Measurements from ENCODE around the gene SHPK. TPM values are rescaled to one million over a fixed set of nuclear protein-coding genes. Genes with fewer than 3 reads are reported as not detected.

SHPK gene
- total RNA-seq, 1 donor from 2014 or later = 21.8 TPM

DNA sequence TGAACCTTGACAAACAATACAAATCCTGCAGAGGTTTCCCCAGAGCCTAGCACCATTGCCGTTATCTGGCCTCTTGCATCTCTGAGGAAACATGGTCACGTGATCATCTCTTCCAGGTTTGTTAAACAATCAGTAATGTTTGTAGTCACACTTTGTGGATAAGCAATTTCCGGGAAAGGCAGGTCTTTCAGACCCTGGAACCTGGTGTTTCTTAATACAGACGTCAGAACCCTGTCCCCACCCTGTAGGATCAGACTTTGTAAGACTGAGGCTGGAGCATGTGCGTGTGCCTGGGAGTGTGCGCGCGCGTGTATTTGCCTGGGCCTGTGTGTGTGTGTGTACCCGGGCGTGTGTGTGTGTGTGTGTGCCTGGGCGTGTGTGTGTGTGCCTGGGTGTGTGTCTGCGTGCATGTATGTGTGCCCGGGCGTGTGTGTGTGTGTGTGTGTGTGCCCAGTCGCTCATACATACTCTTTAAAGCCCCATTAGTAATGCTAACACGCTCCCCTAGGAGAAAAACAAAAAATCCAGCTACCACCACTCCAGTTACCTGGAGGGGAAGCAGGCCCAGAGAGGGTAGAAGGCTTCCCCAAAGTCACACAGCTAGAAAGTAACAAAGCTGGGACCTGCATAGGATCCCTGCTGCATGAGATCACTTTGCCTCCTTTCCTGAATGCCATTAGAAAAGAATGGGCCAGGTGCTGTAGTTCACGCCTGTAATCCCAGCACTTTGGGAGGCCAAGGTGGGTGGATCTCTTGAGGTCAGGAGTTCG lies 5.9 kb upstream of the SHPK start:
- H3K27ac Mint-ChIP-seq (ENCODE audit: unreplicated experiment) = no peak overlapping the region
- H3K27me3 Mint-ChIP-seq (ENCODE audit: low read depth) = no peaks in the 10 kb centered on the region
- no peak overlapping the region for H3K4me3 Mint-ChIP-seq
- no peaks in the 10 kb centered on the region for H3K36me3 Mint-ChIP-seq (ENCODE audit: low read depth)
- no peaks in the 10 kb centered on the region for H3K9me3 Mint-ChIP-seq
- no peak for DNase-seq (ENCODE audit: low read depth, low spot score)
- no peak for TF ChIP-seq CTCF (conservative IDR thresholded peaks at IDR 0.05)
- H3K4me1 Mint-ChIP-seq = peaks cover 18% of the 10 kb centered on the region

- no peaks in the 10 kb centered on the region for H3K27me3 Mint-ChIP-seq (ENCODE audit: low read depth)
- no peaks in the 10 kb centered on the region for H3K9me3 Mint-ChIP-seq
Measured at GRCh38 chr17:3641014-3641413, 5.0 kb upstream of the SHPK start.

DNA sequence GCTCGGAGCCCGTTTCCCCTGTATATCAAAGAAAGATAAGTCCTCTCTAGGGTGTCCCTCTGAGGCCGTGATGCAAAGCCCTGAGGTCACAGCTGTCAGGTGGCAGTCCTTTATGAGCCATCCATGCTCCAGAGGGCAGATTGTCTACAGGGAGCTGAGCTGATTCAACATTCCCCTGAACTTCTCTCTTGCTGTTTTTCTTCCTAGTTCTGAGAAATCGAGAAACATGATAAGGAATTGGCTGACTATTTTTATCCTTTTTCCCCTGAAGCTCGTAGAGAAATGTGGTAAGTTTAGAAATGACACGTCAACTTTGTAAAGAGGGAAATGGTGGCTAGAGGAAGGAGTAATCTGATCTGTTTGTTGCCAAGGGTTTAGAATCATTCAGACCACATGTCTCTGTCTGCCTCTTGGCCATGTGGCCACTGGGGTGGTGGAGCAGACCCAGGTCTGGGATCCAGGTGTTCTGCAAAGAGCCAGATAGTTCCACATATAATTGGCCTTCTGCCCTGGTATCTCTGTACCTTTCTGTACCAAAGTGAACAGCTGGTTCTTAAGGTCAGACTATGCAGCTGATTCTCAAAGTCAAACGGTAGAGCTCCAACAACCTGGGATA lies 4.0 kb upstream of the SHPK start:
- H3K4me1 Mint-ChIP-seq = peaks cover 18% of the 10 kb centered on the region
- no peaks in the 10 kb centered on the region for H3K36me3 Mint-ChIP-seq (ENCODE audit: low read depth)
- DNase-seq (ENCODE audit: low read depth, low spot score) = no peak
- peak overlapping the region; percentile 79 for H3K4me3 Mint-ChIP-seq
- TF ChIP-seq CTCF (conservative IDR thresholded peaks at IDR 0.05) = no peak
- no peak overlapping the region for H3K27ac Mint-ChIP-seq (ENCODE audit: unreplicated experiment)
- H3K9me3 Mint-ChIP-seq = no peaks in the 10 kb centered on the region
- no peaks in the 10 kb centered on the region for H3K27me3 Mint-ChIP-seq (ENCODE audit: low read depth)

More at GRCh38 chr17:3641014-3641413, 5.0 kb upstream of the SHPK start:
- Mint-ChIP-seq H3K27ac (ENCODE audit: unreplicated experiment) (no peak overlapping the region), H3K36me3 (ENCODE audit: low read depth) (no peaks in the 10 kb centered on the region), H3K4me3 (no peak overlapping the region), H3K4me1 (peaks cover 18% of the 10 kb centered on the region)
- TF ChIP-seq CTCF (conservative IDR thresholded peaks at IDR 0.05) = no peak
- no peak for DNase-seq (ENCODE audit: low read depth, low spot score)

- DNase-seq (ENCODE audit: low read depth, low spot score) = no peak
- peak overlapping the region; percentile 89 for H3K4me3 Mint-ChIP-seq
Measured at GRCh38 chr17:3636908-3637373, 891 bp upstream of the SHPK start.

More at GRCh38 chr17:3636908-3637373, 891 bp upstream of the SHPK start:
- Mint-ChIP-seq H3K4me1 (peaks cover 33% of the 10 kb centered on the region), H3K36me3 (ENCODE audit: low read depth) (peaks cover 2% of the 10 kb centered on the region), H3K27me3 (ENCODE audit: low read depth) (no peaks in the 10 kb centered on the region), H3K27ac (ENCODE audit: unreplicated experiment) (no peak overlapping the region), H3K9me3 (no peaks in the 10 kb centered on the region)
- no peak for TF ChIP-seq CTCF (conservative IDR thresholded peaks at IDR 0.05)

Measured in neural crest cell (in vitro differentiated cells).